Stimulated activated CD8-positive, alpha-beta memory T cell treated with anti-CD3 and anti-CD28 coated beads, Interleukin-4, amount 100 ng/mL, for 48 hours (primary cell): Measurements from ENCODE around the gene RNF130.
"Not testable (repeated sequence)": the region's sequence is repeated elsewhere in the genome, so short reads cannot be mapped to it uniquely, and the experiment has no call there.

Source experiments
- DNase-seq: peaks from one replicate; pipeline ENCODE4 v3.0.0-alpha.2; 2020

The RNF130 gene

GRCh38 chr5:180053061-180053602 is 18.4 kb downstream of the RNF130 start:
- no peak for DNase-seq

- no peak for DNase-seq
These were observed 19.2 kb downstream of the RNF130 start for GRCh38 chr5:180052211-180052818.

GRCh38 chr5:180050121-180050940 is 21.2 kb downstream of the RNF130 start:
- DNase-seq = no peak

DNA sequence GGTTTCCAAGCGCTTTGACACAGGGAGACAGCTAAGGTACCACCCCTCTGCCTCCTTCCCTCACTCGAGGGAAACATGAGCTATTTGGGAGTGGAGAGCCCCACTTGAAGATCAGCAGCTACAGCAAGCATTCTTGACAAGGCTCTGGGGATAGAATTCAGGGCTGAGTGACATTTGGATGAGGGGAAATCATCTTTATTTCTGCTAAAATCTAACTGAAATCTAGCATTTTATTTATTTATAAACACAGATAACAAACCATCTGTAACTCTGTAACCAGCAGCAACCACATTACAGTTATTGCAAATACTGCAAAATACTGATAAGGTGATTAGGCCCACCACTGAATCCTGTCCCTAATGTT is 22.4 kb downstream of the RNF130 start:
- no peak for DNase-seq

DNA sequence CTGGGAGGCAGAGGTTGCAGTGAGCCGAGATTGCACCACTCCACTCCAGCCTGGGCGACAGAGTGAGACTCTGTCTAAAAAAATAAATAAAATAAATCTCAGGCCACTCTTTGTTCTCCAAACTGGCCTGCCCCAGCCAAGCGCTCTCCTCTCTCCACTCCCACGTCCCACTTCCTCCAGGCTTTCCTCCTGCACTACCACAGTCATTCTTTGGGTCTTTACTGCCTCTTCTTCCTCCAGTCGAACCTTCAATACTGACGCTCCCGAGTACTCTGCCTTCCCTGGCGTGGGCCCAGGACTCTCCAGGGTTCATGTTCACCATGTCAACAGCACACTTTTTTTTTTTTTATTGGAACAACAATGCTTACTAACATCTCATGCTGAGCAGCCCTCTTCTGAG is 23.9 kb downstream of the RNF130 start:
- DNase-seq = no peak

- no peak for DNase-seq
These were observed 24.9 kb downstream of the RNF130 start for GRCh38 chr5:180046656-180047055.

DNA sequence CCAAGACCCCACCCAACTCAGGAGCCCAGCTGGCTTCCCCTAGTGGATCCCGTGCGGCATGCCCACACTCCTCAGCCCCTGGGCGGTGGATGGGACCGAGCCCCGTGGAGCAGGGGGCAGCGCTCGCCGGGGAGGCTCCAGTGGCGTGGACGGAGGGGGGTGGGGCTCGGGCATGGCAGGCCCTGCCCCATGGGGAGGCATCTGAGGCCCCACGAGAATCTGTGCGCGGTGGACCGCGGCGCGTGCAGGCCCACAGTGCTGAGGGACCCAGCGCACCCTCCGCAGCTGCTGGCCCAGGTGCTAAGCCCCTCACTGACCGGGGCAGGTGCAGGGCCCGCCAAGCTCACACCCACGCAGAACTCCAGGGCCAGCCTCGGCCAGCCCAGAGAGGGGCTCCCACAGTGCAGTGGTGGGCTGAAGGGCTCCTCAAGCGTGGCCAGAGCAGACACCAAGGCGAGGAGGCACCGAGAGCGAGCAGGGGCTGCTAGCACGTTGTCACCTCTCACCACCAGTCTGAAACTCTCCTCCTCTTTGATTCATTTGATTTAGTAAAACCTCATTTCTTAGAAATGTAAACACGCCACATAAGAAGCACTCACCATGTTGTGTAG is 25.6 kb downstream of the RNF130 start:
- DNase-seq = no peak

DNA sequence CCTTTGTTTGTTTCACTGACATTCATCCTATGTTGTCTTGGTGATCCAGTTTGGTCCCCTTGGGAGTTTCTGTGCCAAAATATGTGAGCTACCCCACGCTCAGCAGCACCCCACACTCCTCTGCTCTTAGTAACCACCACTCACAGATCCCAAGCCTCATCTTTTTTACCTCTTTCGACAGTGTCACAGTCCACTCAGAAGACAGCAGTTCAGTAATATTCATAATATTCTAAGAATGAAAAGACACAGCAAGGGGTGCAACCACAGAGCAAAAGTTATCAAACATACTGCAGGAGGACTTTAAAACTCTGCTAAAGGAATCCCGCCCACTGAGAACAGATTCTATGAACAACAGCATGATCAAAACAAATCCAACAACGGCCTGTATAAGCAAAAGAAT is 28.2 kb downstream of the RNF130 start:
- no peak for DNase-seq

GRCh38 chr5:180041301-180042274 is 30.0 kb downstream of the RNF130 start:
- DNase-seq = no peak

GRCh38 chr5:180040287-180041214 is 31.0 kb downstream of the RNF130 start:
- DNase-seq = no peak

DNA sequence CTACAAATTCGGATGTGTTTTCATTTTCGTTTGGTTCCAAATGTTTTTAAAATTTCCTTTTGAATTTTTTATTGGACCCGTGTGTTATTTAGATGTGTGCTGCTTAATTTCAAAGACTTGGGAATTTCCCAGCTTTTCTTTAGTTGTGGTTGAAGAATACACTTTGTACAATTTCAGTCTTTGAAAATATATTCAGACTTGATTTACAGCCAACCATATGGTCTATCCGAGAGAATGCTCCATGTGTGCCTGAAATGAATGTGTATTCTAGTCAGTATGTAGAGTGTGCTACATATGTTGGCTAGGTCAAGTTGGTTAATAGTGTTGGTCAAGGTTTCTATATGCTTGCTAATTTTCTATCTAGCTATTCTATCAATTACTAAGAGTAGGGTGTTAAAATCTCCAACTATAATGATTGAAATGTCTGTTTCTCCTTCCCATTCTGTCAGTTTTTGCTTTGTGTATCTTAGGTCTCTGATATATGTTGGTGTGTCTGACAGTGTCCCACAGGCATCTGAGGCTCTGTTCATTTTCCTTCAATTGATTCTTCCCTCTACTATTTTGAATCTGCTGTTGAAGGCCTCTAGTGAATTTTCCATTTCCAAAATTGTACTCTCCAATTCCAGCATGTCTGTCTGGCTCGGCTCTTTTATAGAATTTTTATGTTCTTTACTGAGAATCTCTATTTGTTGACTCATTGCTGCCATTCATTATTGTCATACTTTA is 36.2 kb downstream of the RNF130 start:
- no peak for DNase-seq

DNA sequence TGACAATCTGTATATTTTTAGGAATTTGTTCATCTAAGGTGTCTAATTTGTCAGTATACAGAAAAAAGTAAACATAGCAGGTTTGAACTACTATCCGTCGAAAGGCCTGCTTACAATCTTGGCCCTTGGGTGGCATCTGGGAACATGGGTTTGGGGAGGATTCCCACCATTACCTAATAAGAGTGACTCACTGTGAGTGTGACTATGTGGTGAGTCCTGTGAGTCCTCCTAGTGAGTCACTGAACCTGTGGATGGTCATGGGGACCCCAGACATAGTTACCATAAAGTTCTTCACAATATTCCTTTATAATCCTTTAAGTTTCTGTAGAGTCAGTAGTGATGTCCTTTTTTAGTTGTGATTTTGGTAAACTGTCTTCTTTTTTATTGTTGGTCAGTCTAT is 37.0 kb downstream of the RNF130 start:
- no peak for DNase-seq

GRCh38 chr5:180027459-180028089 is 44.0 kb downstream of the RNF130 start:
- DNase-seq = no peak

GRCh38 chr5:180026734-180027458 is 44.7 kb downstream of the RNF130 start:
- no peak for DNase-seq

- no peak for DNase-seq
These were observed 45.2 kb downstream of the RNF130 start for GRCh38 chr5:180026320-180026719.

GRCh38 chr5:180021900-180022299 is 49.7 kb downstream of the RNF130 start:
- DNase-seq = no peak

GRCh38 chr5:180020176-180020575 is 51.4 kb downstream of the RNF130 start:
- DNase-seq = no peak

DNA sequence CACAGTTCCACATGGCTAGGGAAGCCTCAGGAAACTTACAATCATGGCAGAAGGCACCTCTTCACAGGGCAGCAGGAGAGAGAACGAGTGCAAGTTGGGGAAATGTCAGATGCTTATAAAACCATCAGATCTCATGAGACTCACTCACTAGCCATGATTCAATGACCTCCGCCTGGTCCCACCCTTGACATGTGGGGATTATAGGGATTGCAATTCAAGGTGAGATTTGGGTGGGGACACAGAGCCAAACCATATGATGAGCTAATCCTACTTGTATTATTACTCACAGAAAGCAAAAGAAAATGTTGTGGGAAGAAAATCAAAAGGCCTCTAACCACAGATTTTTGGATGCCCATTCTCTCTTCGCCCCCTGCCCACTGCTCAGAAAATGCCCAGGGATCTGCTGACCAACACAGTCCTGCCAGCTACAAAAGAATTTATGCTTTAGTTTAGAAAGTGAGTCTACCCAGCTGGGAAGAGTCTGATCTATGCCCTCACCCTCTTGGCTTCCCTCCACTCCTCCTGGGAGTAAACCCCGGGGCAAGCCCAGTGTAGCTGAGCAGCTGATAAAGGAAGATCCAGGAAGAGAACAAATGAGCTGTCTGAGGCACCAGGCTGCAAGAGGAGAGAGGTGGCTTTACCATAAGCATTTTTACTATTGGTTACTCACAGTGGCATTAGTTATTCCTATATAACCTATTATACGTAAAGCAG is 53.1 kb downstream of the RNF130 start:
- no peak for DNase-seq

- not testable (repeated sequence) for DNase-seq
These were observed 56.0 kb downstream of the RNF130 start for GRCh38 chr5:180015523-180015922.
